Prostate gland (tissue), 2 donors: ENCODE results near the gene COL16A1.

Experiments
- POLR2A ChIP-seq: fragments of 450-650 bp; IDR thresholded peaks from one replicate; pipeline ENCODE4 v1.6.1; 2016; ENCODE audit warnings: antibody characterized with exemption, mild to moderate bottlenecking
- TF ChIP-seq, protein P1 (sequence below), 4 experiments: fragments of 200-600 bp in 2 of 4; fragments of 450-650 bp in 2 of 4; sonication (generic) in 2 of 4; IDR thresholded peaks; 1 replicate in 3 of 4; 2 replicates in 1 of 4; pipeline ENCODE4 v1.5.1; 2016 to 2019; ENCODE audit warnings: antibody characterized with exemption in 4 of 4, mild to moderate bottlenecking in 2 of 4, moderate library complexity in 2 of 4

DNA sequence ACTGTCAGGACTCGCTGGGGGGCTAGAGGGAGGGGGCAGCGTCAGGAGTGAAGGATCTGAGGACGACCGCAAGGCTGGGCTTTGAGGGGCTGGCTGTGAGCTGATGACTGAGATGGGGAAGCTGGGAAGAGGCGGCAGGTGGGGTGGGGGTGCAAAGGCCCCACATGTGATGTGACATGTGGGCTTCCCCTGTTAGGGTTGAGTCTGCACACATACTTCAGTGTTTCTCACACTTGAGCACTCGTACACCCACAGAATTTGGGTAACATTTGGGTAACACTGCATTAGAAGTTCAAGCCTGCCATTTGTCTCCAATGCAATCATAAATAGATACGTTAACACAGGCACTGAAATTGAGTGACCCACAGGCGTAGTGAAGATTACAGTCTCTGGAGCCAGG, 16.2 kb downstream of the COL16A1 start:
- TF ChIP-seq, protein P1, sequence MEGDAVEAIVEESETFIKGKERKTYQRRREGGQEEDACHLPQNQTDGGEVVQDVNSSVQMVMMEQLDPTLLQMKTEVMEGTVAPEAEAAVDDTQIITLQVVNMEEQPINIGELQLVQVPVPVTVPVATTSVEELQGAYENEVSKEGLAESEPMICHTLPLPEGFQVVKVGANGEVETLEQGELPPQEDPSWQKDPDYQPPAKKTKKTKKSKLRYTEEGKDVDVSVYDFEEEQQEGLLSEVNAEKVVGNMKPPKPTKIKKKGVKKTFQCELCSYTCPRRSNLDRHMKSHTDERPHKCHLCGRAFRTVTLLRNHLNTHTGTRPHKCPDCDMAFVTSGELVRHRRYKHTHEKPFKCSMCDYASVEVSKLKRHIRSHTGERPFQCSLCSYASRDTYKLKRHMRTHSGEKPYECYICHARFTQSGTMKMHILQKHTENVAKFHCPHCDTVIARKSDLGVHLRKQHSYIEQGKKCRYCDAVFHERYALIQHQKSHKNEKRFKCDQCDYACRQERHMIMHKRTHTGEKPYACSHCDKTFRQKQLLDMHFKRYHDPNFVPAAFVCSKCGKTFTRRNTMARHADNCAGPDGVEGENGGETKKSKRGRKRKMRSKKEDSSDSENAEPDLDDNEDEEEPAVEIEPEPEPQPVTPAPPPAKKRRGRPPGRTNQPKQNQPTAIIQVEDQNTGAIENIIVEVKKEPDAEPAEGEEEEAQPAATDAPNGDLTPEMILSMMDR (IDR thresholded peaks at IDR 0.05): no peak
- TF ChIP-seq POLR2A: no peak
